CD4-positive, CD25-positive, alpha-beta regulatory T cell (primary cell): ENCODE measurements around the gene GARRE1. TPM values are rescaled to one million over a fixed set of nuclear protein-coding genes. Genes with fewer than 3 reads are reported as not detected.

Source experiments
- ATAC-seq, 2 donors: fragments of 150-1000 bp; cut with Tn5 transposase; one replicate each; pipeline ENCODE4 v1.10.0; 2021; ENCODE audit warnings: low read depth in 2 of 2, moderate number of reproducible peaks in 2 of 2, moderate library complexity in 1 of 2
- DNase-seq, 3 donors: peaks; one replicate each; pipeline versions ENCODE4 v3.0.0 to v3.0.0-alpha.2; 2012 to 2022; ENCODE audit warnings: mixed read lengths in 1 of 3
- H3K27ac ChIP-seq: one replicate; pipeline ENCODE4 v1.7.0; 2013; ENCODE audit warnings: mild to moderate bottlenecking, low read length; ENCODE audit not compliant: insufficient read depth, poor library complexity, severe bottlenecking
- H3K27me3 ChIP-seq: one replicate; pipeline ENCODE4 v1.7.0; 2013; ENCODE audit warnings: low read length; ENCODE audit not compliant: control insufficient read depth, insufficient read depth
- H3K36me3 ChIP-seq: one replicate; pipeline ENCODE4 v1.7.0; 2013; ENCODE audit warnings: mild to moderate bottlenecking, low read length, moderate library complexity; ENCODE audit not compliant: control insufficient read depth, insufficient read depth
- H3K4me1 ChIP-seq: 2 replicates; pipeline ENCODE4 v1.7.0; 2013; ENCODE audit warnings: mild to moderate bottlenecking, low read length; ENCODE audit not compliant: insufficient read depth, control insufficient read depth, poor library complexity, severe bottlenecking
- H3K4me3 ChIP-seq: one replicate; pipeline ENCODE4 v1.7.0; 2013; ENCODE audit warnings: low read depth, mild to moderate bottlenecking, low read length, moderate library complexity
- H3K9me3 ChIP-seq, 2 experiments: 1 replicate in 1 of 2; 2 replicates in 1 of 2; pipeline ENCODE4 v1.7.0; 2013; ENCODE audit warnings: low read length in 2 of 2, mild to moderate bottlenecking in 1 of 2, moderate library complexity in 1 of 2; ENCODE audit not compliant: control insufficient read depth in 2 of 2
- H3K27ac Mint-ChIP-seq, 3 donors: one replicate each; pipeline ENCODE4 v1.8.0; 2020 to 2022; ENCODE audit warnings: mild to moderate bottlenecking in 3 of 3, mixed read lengths in 3 of 3, moderate library complexity in 2 of 3
- H3K27me3 Mint-ChIP-seq: one replicate; pipeline ENCODE4 v1.8.0; 2022; ENCODE audit warnings: mild to moderate bottlenecking, mixed read lengths
- H3K36me3 Mint-ChIP-seq: one replicate; pipeline ENCODE4 v1.8.0; 2020; ENCODE audit warnings: mixed read lengths
- H3K4me1 Mint-ChIP-seq, 4 donors: one replicate each; pipeline ENCODE4 v1.8.0; 2020 to 2022; ENCODE audit warnings: mixed read lengths in 4 of 4, mild to moderate bottlenecking in 1 of 4
- H3K4me3 Mint-ChIP-seq, 4 donors: one replicate each; pipeline ENCODE4 v1.8.0; 2020 to 2022; ENCODE audit warnings: mild to moderate bottlenecking in 4 of 4, mixed read lengths in 4 of 4, moderate library complexity in 3 of 4
- H3K9me3 Mint-ChIP-seq, 7 donors: one replicate each; pipeline ENCODE4 v1.8.0; 2020 to 2022; ENCODE audit warnings: mixed read lengths in 7 of 7, mild to moderate bottlenecking in 3 of 7, moderate library complexity in 2 of 7
- polyA plus RNA-seq, 4 donors: library from polyadenylated mRNA; unstranded; fragments of 300-500 nt; fragmentation: Illumina TruSeq; gene quantifications; one replicate each; pipeline ENCODE4 v1.2.3, GENCODE V29; 2021
- total RNA-seq: library from RNA; stranded (reverse); gene quantifications from one replicate; pipeline ENCODE4 v1.2.3, GENCODE V29; 2022

GARRE1 gene
- total and polyA plus RNA-seq, 5 donors from 2014 or later = 3.2 to 47.4 (median 5.1) TPM

DNA sequence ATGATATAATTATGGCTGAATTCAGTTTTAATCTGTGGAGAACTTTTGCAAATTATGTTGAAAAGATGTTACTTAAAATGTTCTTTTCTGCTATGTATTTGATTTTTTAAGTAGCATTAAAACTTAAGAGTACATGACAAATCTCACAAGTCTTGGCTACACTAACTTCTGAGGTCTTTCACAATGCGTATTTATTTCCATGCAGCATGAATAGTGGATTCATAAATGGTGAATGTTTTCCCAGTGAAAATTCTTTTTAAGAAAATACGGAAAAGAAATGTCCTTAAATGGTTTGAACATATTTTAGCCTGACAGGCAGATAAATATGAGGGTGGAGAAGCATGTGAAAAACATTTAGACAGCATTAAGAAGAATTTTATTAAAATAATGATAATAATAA is 30.2 kb downstream of the GARRE1 start:
- H3K27ac Mint-ChIP-seq = peak overlapping the region in 1 of 3 donors; percentile 43
- Histone ChIP-seq H3K9me3 (no peaks in the 10 kb centered on the region), H3K27me3 (no peaks in the 10 kb centered on the region), H3K4me1 (peaks cover 5% of the 10 kb centered on the region), H3K36me3 (peaks cover 7% of the 10 kb centered on the region), H3K4me3 (no peak overlapping the region), H3K27ac (no peak overlapping the region)
- H3K4me3 Mint-ChIP-seq = no peak overlapping the region
- no peaks in the 10 kb centered on the region for H3K27me3 Mint-ChIP-seq
- H3K4me1 Mint-ChIP-seq = peaks cover 26 to 40% (median 28%) of the 10 kb centered on the region in 4 donors
- no peak for ATAC-seq
- peaks cover 22% of the 10 kb centered on the region for H3K36me3 Mint-ChIP-seq
- DNase-seq = no peak
- no peaks in the 10 kb centered on the region for H3K9me3 Mint-ChIP-seq

GRCh38 chr19:34287662-34288140 is 33.3 kb downstream of the GARRE1 start:
- no peak overlapping the region for H3K4me3 Mint-ChIP-seq
- Histone ChIP-seq H3K9me3 (no peaks in the 10 kb centered on the region), H3K4me3 (no peak overlapping the region), H3K4me1 (peaks cover 5% of the 10 kb centered on the region), H3K27ac (no peak overlapping the region), H3K36me3 (peaks cover 7% of the 10 kb centered on the region), H3K27me3 (no peaks in the 10 kb centered on the region)
- H3K9me3 Mint-ChIP-seq = no peaks in the 10 kb centered on the region
- H3K27ac Mint-ChIP-seq = no peak overlapping the region
- H3K27me3 Mint-ChIP-seq = no peaks in the 10 kb centered on the region
- no peak for DNase-seq
- peaks cover 13% of the 10 kb centered on the region for H3K36me3 Mint-ChIP-seq
- peaks cover 14 to 26% (median 19%) of the 10 kb centered on the region in 4 donors for H3K4me1 Mint-ChIP-seq
- no peak for ATAC-seq

DNA sequence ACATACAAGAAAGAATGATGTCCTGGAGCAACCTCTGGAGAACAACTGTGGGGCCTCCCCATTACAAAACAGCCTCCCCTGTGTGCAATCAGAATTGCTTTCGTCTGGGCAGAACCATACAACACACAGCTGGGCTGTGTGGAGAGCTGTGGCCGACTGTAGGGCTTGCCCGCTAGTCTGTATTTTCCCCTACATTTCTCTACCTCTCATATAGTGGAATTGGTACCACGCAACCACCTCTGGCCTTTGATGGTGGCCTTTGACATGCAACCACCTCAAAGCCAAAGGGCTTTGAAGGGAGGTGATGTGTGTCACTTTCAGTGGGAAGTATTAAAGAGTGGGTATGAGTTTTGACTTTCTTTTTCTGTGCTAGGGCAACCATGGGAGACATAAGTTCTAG is 34.0 kb downstream of the GARRE1 start:
- Mint-ChIP-seq H3K27me3 (no peaks in the 10 kb centered on the region), H3K4me1 (peaks cover 9 to 21% (median 14%) of the 10 kb centered on the region in 4 donors), H3K36me3 (peaks cover 13% of the 10 kb centered on the region), H3K27ac (peak overlapping the region in 1 of 3 donors; percentile 51), H3K4me3 (peak overlapping the region in 1 of 4 donors; percentile 19), H3K9me3 (no peaks in the 10 kb centered on the region)
- DNase-seq = no peak
- no peak for ATAC-seq
- no peak overlapping the region for H3K4me3 ChIP-seq
- H3K27ac ChIP-seq = no peak overlapping the region
- no peaks in the 10 kb centered on the region for H3K27me3 ChIP-seq
- no peaks in the 10 kb centered on the region for H3K9me3 ChIP-seq
- peaks cover 7% of the 10 kb centered on the region for H3K36me3 ChIP-seq
- no peaks in the 10 kb centered on the region for H3K4me1 ChIP-seq

DNA sequence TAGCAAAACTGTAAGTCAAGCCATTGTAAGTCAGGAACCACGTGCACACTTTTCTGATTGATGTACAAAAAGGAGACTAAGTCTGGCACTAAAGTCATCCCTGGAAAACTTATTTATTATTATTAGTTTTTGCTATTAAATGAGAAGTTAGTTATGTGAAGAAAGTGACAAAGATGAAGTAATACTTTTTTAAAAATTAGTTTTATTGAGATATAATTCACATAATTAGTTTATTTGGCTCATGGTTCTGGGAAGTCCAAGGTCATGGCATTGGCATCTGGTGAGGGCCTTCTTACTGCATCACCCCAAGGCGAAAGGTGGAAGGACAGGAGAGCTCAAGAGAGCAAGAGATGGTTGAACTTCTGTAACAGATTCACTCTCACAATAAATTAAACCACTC is 36.9 kb downstream of the GARRE1 start:
- H3K9me3 ChIP-seq = no peaks in the 10 kb centered on the region
- peaks cover 7% of the 10 kb centered on the region for H3K36me3 ChIP-seq
- no peaks in the 10 kb centered on the region for H3K4me1 ChIP-seq
- H3K4me3 ChIP-seq = no peak overlapping the region
- H3K4me3 Mint-ChIP-seq = no peak overlapping the region
- DNase-seq (no peak), ATAC-seq (no peak)
- H3K36me3 Mint-ChIP-seq = peaks cover 10% of the 10 kb centered on the region
- H3K9me3 Mint-ChIP-seq = no peaks in the 10 kb centered on the region
- H3K27me3 Mint-ChIP-seq = no peaks in the 10 kb centered on the region
- H3K27me3 ChIP-seq = no peaks in the 10 kb centered on the region
- H3K27ac ChIP-seq = no peak overlapping the region
- peaks cover 6 to 21% (median 11%) of the 10 kb centered on the region in 4 donors for H3K4me1 Mint-ChIP-seq
- no peak overlapping the region for H3K27ac Mint-ChIP-seq

GRCh38 chr19:34295103-34295502 is 40.7 kb downstream of the GARRE1 start:
- Histone ChIP-seq H3K27me3 (no peaks in the 10 kb centered on the region), H3K36me3 (peaks cover 13% of the 10 kb centered on the region), H3K9me3 (no peaks in the 10 kb centered on the region), H3K4me3 (no peak overlapping the region), H3K4me1 (no peaks in the 10 kb centered on the region), H3K27ac (no peak overlapping the region)
- ATAC-seq = no peak
- Mint-ChIP-seq H3K9me3 (no peaks in the 10 kb centered on the region), H3K4me1 (peaks cover 4 to 16% (median 5%) of the 10 kb centered on the region in 4 donors), H3K36me3 (peaks cover 6% of the 10 kb centered on the region), H3K27ac (peak overlapping the region in 1 of 3 donors; percentile 20), H3K4me3 (no peak overlapping the region), H3K27me3 (no peaks in the 10 kb centered on the region)
- no peak for DNase-seq

- H3K4me1 Mint-ChIP-seq = peaks cover 4 to 18% (median 4%) of the 10 kb centered on the region in 4 donors
- H3K4me3 Mint-ChIP-seq = no peak overlapping the region
- no peaks in the 10 kb centered on the region for H3K27me3 Mint-ChIP-seq
- Histone ChIP-seq H3K9me3 (no peaks in the 10 kb centered on the region), H3K36me3 (peaks cover 32% of the 10 kb centered on the region), H3K27me3 (no peaks in the 10 kb centered on the region), H3K4me3 (no peak overlapping the region), H3K4me1 (no peaks in the 10 kb centered on the region), H3K27ac (no peak overlapping the region)
- DNase-seq (no peak), ATAC-seq (no peak)
- peak overlapping the region; percentile 37 to 58 (median 48) for H3K27ac Mint-ChIP-seq
- peaks cover 16% of the 10 kb centered on the region for H3K36me3 Mint-ChIP-seq
- no peaks in the 10 kb centered on the region for H3K9me3 Mint-ChIP-seq
These were observed 44.7 kb downstream of the GARRE1 start for GRCh38 chr19:34298891-34299520.

- H3K27ac Mint-ChIP-seq = peak overlapping the region in 1 of 3 donors; percentile 37
- DNase-seq = no peak
- peaks cover 16% of the 10 kb centered on the region for H3K36me3 Mint-ChIP-seq
- no peaks in the 10 kb centered on the region for H3K27me3 Mint-ChIP-seq
- H3K36me3 ChIP-seq = peaks cover 32% of the 10 kb centered on the region
- no peaks in the 10 kb centered on the region for H3K9me3 Mint-ChIP-seq
- H3K4me1 ChIP-seq = no peaks in the 10 kb centered on the region
- H3K4me3 ChIP-seq = no peak overlapping the region
- peaks cover 4 to 18% (median 4%) of the 10 kb centered on the region in 4 donors for H3K4me1 Mint-ChIP-seq
- ATAC-seq = no peak
- H3K4me3 Mint-ChIP-seq = no peak overlapping the region
- no peaks in the 10 kb centered on the region for H3K27me3 ChIP-seq
- H3K27ac ChIP-seq = no peak overlapping the region
- no peaks in the 10 kb centered on the region for H3K9me3 ChIP-seq
These were observed 45.2 kb downstream of the GARRE1 start for GRCh38 chr19:34299576-34299975.

DNA sequence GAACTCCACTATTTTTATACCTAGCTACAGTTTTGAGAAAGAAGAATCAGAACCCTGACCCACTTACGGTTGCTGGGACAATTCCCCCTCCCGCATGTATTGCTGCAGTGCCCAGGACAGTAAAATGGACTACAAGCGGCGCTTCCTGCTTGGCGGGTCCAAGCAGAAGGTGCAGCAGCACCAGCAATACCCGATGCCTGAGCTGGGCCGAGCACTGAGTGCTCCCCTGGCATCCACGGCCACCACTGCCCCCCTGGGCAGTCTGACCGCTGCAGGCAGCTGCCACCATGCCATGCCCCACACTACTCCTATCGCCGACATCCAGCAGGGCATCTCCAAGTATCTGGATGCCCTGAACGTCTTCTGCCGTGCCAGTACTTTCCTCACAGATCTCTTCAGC is 46.0 kb downstream of the GARRE1 start:
- H3K27ac ChIP-seq = no peak overlapping the region

More for the DNA sequence above, 46.0 kb downstream of the GARRE1 start:
- Mint-ChIP-seq H3K36me3 (peaks cover 21% of the 10 kb centered on the region), H3K27ac (peak overlapping the region in 1 of 3 donors; percentile 5), H3K9me3 (no peaks in the 10 kb centered on the region), H3K4me1 (peaks cover 4 to 21% (median 8%) of the 10 kb centered on the region in 4 donors), H3K4me3 (no peak overlapping the region), H3K27me3 (no peaks in the 10 kb centered on the region)
- no peak overlapping the region for H3K4me3 ChIP-seq
- peaks cover 37% of the 10 kb centered on the region for H3K36me3 ChIP-seq
- no peaks in the 10 kb centered on the region for H3K4me1 ChIP-seq
- DNase-seq (no peak), ATAC-seq (no peak)
- H3K9me3 ChIP-seq = no peaks in the 10 kb centered on the region
- H3K27me3 ChIP-seq = no peaks in the 10 kb centered on the region
